Hepatocyte (in vitro differentiated cells): ENCODE data around the gene TRMT44. TPM values are rescaled to one million over a fixed set of nuclear protein-coding genes. Genes with fewer than 3 reads are reported as not detected.
A peak's percentile ranks its signal among the peaks of the same experiment; 100 is the strongest.

ENCODE experiments used
- DNase-seq: peaks from one replicate; pipeline ENCODE4 v3.0.0-alpha.2; 2016; ENCODE audit warnings: low spot score
- H2AFZ ChIP-seq: fragments of 200-600 bp; sonication (generic); 2 replicates; pipeline ENCODE4 v1.6.0; 2016; ENCODE audit warnings: antibody characterized with exemption, mild to moderate bottlenecking
- H3K27ac ChIP-seq: fragments of 200-600 bp; sonication (generic); 2 replicates; pipeline ENCODE4 v1.5.1; 2016; ENCODE audit warnings: mild to moderate bottlenecking
- H3K27me3 ChIP-seq: fragments of 200-600 bp; sonication (generic); 2 replicates; pipeline ENCODE4 v1.6.1; 2016
- H3K36me3 ChIP-seq: fragments of 200-600 bp; sonication (generic); replicated peaks from 2 replicates; pipeline ENCODE4 v1.5.1; 2016; ENCODE audit warnings: low read depth; ENCODE audit not compliant: insufficient read depth
- H3K4me1 ChIP-seq: fragments of 200-600 bp; sonication (generic); 2 replicates; pipeline ENCODE4 v1.5.1; 2016; ENCODE audit warnings: mild to moderate bottlenecking, moderate library complexity; ENCODE audit not compliant: insufficient read depth
- H3K4me2 ChIP-seq: fragments of 200-600 bp; sonication (generic); 2 replicates; pipeline ENCODE4 v1.6.0; 2016
- H3K4me3 ChIP-seq: fragments of 200-600 bp; sonication (generic); 2 replicates; pipeline ENCODE4 v1.5.1; 2016; ENCODE audit warnings: mild to moderate bottlenecking
- H3K79me2 ChIP-seq: fragments of 200-600 bp; sonication (generic); 2 replicates; pipeline ENCODE4 v1.6.0; 2017; ENCODE audit warnings: mild to moderate bottlenecking
- H3K9me2 ChIP-seq: fragments of 200-600 bp; sonication (generic); replicated peaks from 2 replicates; pipeline ENCODE4 v1.6.0; 2017; ENCODE audit warnings: mild to moderate bottlenecking; ENCODE audit not compliant: insufficient read depth
- H3K9me3 ChIP-seq: fragments of 200-600 bp; sonication (generic); 2 replicates; pipeline ENCODE4 v1.5.1; 2016; ENCODE audit warnings: low read depth, mild to moderate bottlenecking
- H4K20me1 ChIP-seq: fragments of 200-600 bp; sonication (generic); 2 replicates; pipeline ENCODE4 v1.6.0; 2016; ENCODE audit warnings: mild to moderate bottlenecking; ENCODE audit not compliant: insufficient read depth, poor library complexity, severe bottlenecking
- CTCF ChIP-seq: fragments of 200-600 bp; sonication (generic); IDR thresholded peaks from 2 replicates; pipeline ENCODE4 v1.5.1; 2016; ENCODE audit warnings: antibody characterized with exemption, mild to moderate bottlenecking; ENCODE audit not compliant: poor library complexity
- EZH2 ChIP-seq: fragments of 200-600 bp; sonication (generic); IDR thresholded peaks from 2 replicates; pipeline ENCODE4 v1.6.1; 2016; ENCODE audit warnings: antibody characterized with exemption, mild to moderate bottlenecking, borderline replicate concordance
- EZH2phosphoT487 ChIP-seq: fragments of 200-600 bp; sonication (generic); IDR thresholded peaks from one replicate; pipeline ENCODE4 v1.6.1; 2018; ENCODE audit warnings: antibody characterized with exemption, mild to moderate bottlenecking, low read depth, moderate library complexity; ENCODE audit not compliant: unreplicated experiment, severe bottlenecking
- WGBS: methylation state at CpG from one replicate; pipeline ENCODE4 v1.1.6; 2016; ENCODE audit warnings: low lambda C conversion rate; ENCODE audit errors: missing lambda C conversion rate; 5-methylcytosine and 5-hydroxymethylcytosine counted together
- polyA plus RNA-seq: library from polyadenylated mRNA; unstranded; fragments of >200 nt; fragmentation: Nextera tagmentation; extraction: Ambion mirVana; gene quantifications from 2 replicates; pipeline ENCODE4 v1.2.1, GENCODE V29; 2016
- small RNA-seq: library from RNA; depleted of rRNA; stranded (forward); fragments of <200 nt; gene quantifications from one replicate; pipeline ENCODE3, GENCODE V24; 2014
- total RNA-seq: library from RNA; depleted of rRNA; stranded (reverse); fragments of >200 nt; gene quantifications from 2 replicates; pipeline ENCODE4 v1.2.3, GENCODE V29; 2014

The TRMT44 gene
- total and polyA plus RNA-seq, 2 experiments from 2014 or later, result 8.2 to 13.2 TPM

GRCh38 chr4:8524595-8525382, 84.2 kb downstream of the TRMT44 start:
- no peaks in the 10 kb centered on the region for H3K9me2 ChIP-seq
- H3K36me3 ChIP-seq, result no peaks in the 10 kb centered on the region
- H3K27ac ChIP-seq, result no peak overlapping the region
- no peak overlapping the region for H3K4me2 ChIP-seq
- H4K20me1 ChIP-seq, result no peaks in the 10 kb centered on the region
- no peak overlapping the region for H2AFZ ChIP-seq
- H3K9me3 ChIP-seq, result no peaks in the 10 kb centered on the region
- no peaks in the 10 kb centered on the region for H3K27me3 ChIP-seq
- H3K4me3 ChIP-seq, result no peak overlapping the region
- TF ChIP-seq CTCF, result no peak
- no peak for TF ChIP-seq EZH2
- TF ChIP-seq EZH2phosphoT487, result no peak
- no peaks in the 10 kb centered on the region for H3K79me2 ChIP-seq
- no peak for DNase-seq
- peaks cover 9% of the 10 kb centered on the region for H3K4me1 ChIP-seq
- 89% methylated on average over 12 of the region's 12 CpGs for WGBS

GRCh38 chr4:8525383-8526120, 85.0 kb downstream of the TRMT44 start:
- no peaks in the 10 kb centered on the region for H3K9me3 ChIP-seq
- H3K36me3 ChIP-seq, result no peaks in the 10 kb centered on the region
- H3K27me3 ChIP-seq, result no peaks in the 10 kb centered on the region
- 75% methylated on average over 15 of the region's 16 CpGs for WGBS
- DNase-seq, result no peak
- no peak for TF ChIP-seq CTCF
- TF ChIP-seq EZH2phosphoT487, result no peak
- TF ChIP-seq EZH2, result no peak
- no peaks in the 10 kb centered on the region for H3K79me2 ChIP-seq
- no peak overlapping the region for H2AFZ ChIP-seq
- no peaks in the 10 kb centered on the region for H3K9me2 ChIP-seq
- no peak overlapping the region for H3K4me3 ChIP-seq
- no peak overlapping the region for H3K27ac ChIP-seq
- no peak overlapping the region for H3K4me2 ChIP-seq
- H3K4me1 ChIP-seq, result peaks cover 9% of the 10 kb centered on the region
- no peaks in the 10 kb centered on the region for H4K20me1 ChIP-seq

Small RNA genes within 50 kb of the gene (small RNA-seq; reads per million reads assigned to genes)
- 0.62 reads per million, percentile 50 among the genes with 10 or more reads in this experiment for gene RNA5SP152

Other genes with a start within 250 kb of the TRMT44 start
- gene SH3TC1, start 241.5 kb upstream of the TRMT44 start, total RNA-seq, result 16.5 and 35.4 TPM in 2 replicates
- 30.3 and 41.2 TPM in 2 replicates for gene SH3TC1, start 241.5 kb upstream of the TRMT44 start, polyA plus RNA-seq
- 17.7 and 19.4 TPM in 2 replicates for gene HTRA3, start 171.0 kb upstream of the TRMT44 start, total RNA-seq
- gene HTRA3, start 171.0 kb upstream of the TRMT44 start, polyA plus RNA-seq, result 34.9 and 39.4 TPM in 2 replicates
- gene ACOX3, start 54 bp upstream of the TRMT44 start, total RNA-seq, result 21.0 and 22.5 TPM in 2 replicates
- gene ACOX3, start 54 bp upstream of the TRMT44 start, polyA plus RNA-seq, result 13.9 and 17.6 TPM in 2 replicates
- gene GPR78, start 139.6 kb downstream of the TRMT44 start, total RNA-seq, result 0.36 and 1.0 TPM in 2 replicates
- gene GPR78, start 139.6 kb downstream of the TRMT44 start, polyA plus RNA-seq, result 0.28 and 0.57 TPM in 2 replicates
- 25.3 and 34.8 TPM in 2 replicates for gene CPZ, start 152.0 kb downstream of the TRMT44 start, total RNA-seq
- gene CPZ, start 152.0 kb downstream of the TRMT44 start, polyA plus RNA-seq, result 113 and 148 TPM in 2 replicates